ENCODE results near the gene MGMT. TPM values are rescaled to one million over a fixed set of nuclear protein-coding genes. Genes with fewer than 3 reads are reported as not detected.

MGMT gene
- total RNA-seq, 4 donors from 2014 or later, result 10.9 to 37.7 (median 16.0) TPM

DNA sequence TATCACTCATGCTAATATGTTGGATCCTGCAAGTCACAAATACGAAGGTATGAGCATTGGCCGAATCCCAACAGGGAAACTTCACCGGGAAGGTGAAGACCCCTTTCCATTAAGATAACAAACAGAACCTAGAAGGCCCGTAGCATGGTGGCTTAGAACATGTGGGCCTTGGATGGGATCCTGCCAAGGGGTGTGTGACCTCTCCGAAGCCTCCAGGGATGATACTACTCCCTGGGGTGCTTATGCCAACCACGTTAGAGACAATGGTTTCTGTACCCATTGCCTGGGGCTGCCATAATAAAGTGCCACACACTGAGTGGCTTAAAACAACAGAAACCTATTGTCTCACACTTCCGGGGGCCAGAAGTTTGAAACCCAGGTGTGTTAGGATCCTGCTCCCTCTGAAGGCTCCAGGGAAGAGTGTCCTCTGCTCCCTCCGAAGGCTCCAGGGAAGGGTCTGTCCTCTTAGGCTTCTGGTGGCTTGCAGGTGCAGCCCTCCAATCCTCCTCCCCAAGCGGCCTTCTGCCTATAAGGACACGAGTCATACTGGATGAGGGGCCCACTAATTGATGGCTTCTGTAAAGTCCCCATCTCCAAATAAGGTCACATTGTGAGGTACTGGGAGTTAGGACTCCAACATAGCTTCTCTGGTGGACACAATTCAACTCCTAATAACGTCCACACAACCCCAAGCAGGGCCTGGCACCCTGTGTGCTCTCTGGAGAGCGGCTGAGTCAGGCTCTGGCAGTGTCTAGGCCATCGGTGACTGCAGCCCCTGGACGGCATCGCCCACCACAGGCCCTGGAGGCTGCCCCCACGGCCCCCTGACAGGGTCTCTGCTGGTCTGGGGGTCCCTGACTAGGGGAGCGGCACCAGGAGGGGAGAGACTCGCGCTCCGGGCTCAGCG lies 992 bp upstream of the MGMT start:
- intact Hi-C loops (cut with DNase I; ENCODE audit: low total_unique reads), result no loop called here
- H3K36me3 ChIP-seq, result no peaks in the 10 kb centered on the region
- H3K4me1 ChIP-seq, result peaks cover 0 to 7% of the 10 kb centered on the region in 2 donors
- DNase-seq, result no peak
- no peaks in the 10 kb centered on the region for H3K9me3 ChIP-seq
- H3K27me3 ChIP-seq, result no peaks in the 10 kb centered on the region
- H3K4me3 ChIP-seq, result peak overlapping the region; percentile 71 to 85
- H3K27ac ChIP-seq, result peak overlapping the region; percentile 80 to 86
- TF ChIP-seq POLR2A (IDR thresholded peaks at IDR 0.05), result no peak
- no peak for TF ChIP-seq CTCF (IDR thresholded peaks at IDR 0.05)

DNA sequence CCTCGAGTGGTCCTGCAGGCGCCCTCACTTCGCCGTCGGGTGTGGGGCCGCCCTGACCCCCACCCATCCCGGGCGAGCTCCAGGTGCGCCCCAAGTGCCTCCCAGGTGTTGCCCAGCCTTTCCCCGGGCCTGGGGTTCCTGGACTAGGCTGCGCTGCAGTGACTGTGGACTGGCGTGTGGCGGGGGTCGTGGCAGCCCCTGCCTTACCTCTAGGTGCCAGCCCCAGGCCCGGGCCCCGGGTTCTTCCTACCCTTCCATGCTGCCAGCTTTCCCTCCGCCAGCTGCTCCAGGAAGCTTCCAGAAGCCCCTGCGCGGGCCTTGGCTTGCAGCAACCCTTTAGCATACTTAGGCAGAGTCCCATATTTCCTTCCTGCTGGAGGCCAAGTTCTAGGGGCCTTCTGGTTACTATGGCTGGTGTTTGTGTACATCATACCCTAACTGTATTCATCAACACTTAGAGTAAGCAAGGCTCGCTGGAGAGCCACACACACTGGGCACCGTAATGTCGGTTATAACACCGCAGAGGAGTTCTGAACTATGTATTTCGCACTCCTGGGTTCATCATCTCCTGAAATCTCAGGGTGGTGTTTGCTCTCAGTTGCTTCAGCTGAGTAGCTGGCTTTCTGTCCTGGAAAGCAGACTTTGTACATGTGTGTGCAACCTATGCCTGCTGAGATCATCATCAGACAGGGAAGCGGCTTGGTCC lies 471 bp downstream of the MGMT start:
- TF ChIP-seq CTCF (IDR thresholded peaks at IDR 0.05) (no peak), POLR2A (IDR thresholded peaks at IDR 0.05) (no peak)
- no peak for DNase-seq

GRCh38 chr10:129468187-129468586 lies 1.1 kb downstream of the MGMT start:
- Histone ChIP-seq H3K27ac (no peak overlapping the region), H3K27me3 (no peaks in the 10 kb centered on the region), H3K4me3 (no peak overlapping the region), H3K4me1 (peaks cover 0 to 7% of the 10 kb centered on the region in 2 donors), H3K9me3 (no peaks in the 10 kb centered on the region), H3K36me3 (no peaks in the 10 kb centered on the region)
- DNase-seq, result no peak
- intact Hi-C loops (cut with DNase I; ENCODE audit: low total_unique reads), result no loop called here
- TF ChIP-seq POLR2A (IDR thresholded peaks at IDR 0.05) (no peak), CTCF (IDR thresholded peaks at IDR 0.05) (no peak)

More for the DNA sequence above, 471 bp downstream of the MGMT start:
- H3K4me1 ChIP-seq, result peaks cover 0 to 7% of the 10 kb centered on the region in 2 donors
- peak overlapping the region; percentile 83 to 89 for H3K27ac ChIP-seq
- no peaks in the 10 kb centered on the region for H3K9me3 ChIP-seq
- H3K4me3 ChIP-seq, result peak overlapping the region; percentile 71 to 85
- H3K27me3 ChIP-seq, result no peaks in the 10 kb centered on the region
- no peaks in the 10 kb centered on the region for H3K36me3 ChIP-seq
- intact Hi-C loops (cut with DNase I; ENCODE audit: low total_unique reads), result no loop called here

DNA sequence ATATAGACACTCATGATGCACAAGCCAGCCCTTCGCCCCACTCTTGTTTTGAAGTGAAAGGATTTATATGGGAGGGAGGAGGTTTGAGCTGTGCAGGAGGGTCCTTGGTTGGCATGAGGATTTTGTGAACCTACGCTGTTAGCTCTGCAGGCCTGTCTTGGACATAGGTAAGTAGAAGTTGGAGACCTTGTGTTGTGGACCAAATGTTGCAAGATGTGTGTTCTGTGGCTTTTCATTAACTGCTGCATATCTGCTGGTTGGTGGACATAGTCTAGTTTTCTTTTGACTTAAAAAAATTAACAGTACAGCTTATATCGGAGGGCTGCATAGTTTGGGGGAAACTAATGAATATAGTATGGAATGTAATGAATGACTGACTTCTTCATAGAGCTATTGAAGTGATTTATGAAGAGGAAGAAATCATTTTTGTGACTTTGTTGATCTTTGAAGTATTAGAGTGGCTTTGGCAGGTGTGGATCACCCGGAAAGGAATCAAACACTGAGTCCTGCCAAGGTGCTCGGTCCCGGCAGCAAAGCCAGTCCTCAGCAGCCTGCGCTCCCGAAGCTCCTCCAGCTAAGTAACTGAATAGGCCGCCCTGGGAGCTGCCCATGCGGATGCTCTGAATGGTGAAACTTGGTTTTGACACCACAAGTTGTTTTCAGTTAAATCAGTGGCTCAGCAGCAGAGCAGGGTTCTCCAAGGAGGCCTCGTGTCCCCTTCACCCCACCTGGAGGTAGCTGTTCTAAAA lies 3.2 kb downstream of the MGMT start:
- DNase-seq, result no peak
- TF ChIP-seq CTCF (IDR thresholded peaks at IDR 0.05), result no peak
- TF ChIP-seq POLR2A (IDR thresholded peaks at IDR 0.05), result no peak
- no peak overlapping the region for H3K4me3 ChIP-seq
- H3K27ac ChIP-seq, result no peak overlapping the region
- H3K27me3 ChIP-seq, result no peaks in the 10 kb centered on the region
- intact Hi-C loops (cut with DNase I; ENCODE audit: low total_unique reads), result no loop called here
- no peaks in the 10 kb centered on the region for H3K36me3 ChIP-seq
- H3K9me3 ChIP-seq, result no peaks in the 10 kb centered on the region
- H3K4me1 ChIP-seq, result peaks cover 0 to 7% of the 10 kb centered on the region in 2 donors
